HEK293T (cell line): ENCODE measurements around the gene LRRC7.

Source experiments
- CTCF ChIA-PET: fragments of 350-600 bp; formaldehyde crosslinking; extraction: SDS; loops from one replicate; lab custom pipeline; 2021; ENCODE audit warnings: antibody characterized with exemption, inconsistent platforms; lab: Yijun Ruan, JAX
- POLR2A ChIA-PET: fragments of 350-600 bp; formaldehyde crosslinking; extraction: SDS; loops from one replicate; lab custom pipeline; 2020; ENCODE audit warnings: antibody characterized with exemption, inconsistent platforms; lab: Yijun Ruan, JAX
- DNase-seq: peaks from one replicate; pipeline ENCODE4 v3.0.0; 2012; ENCODE audit warnings: mixed read lengths; ENCODE audit errors: extremely low spot score
- ARNT ChIP-seq: fragments of 450-650 bp; IDR thresholded peaks from 2 replicates; pipeline ENCODE4 v1.6.1; 2017; ENCODE audit warnings: mild to moderate bottlenecking
- BHLHE40 ChIP-seq: fragments of 450-650 bp; IDR thresholded peaks from 2 replicates; pipeline ENCODE4 v1.6.1; 2016; ENCODE audit warnings: mild to moderate bottlenecking, moderate library complexity, borderline replicate concordance
- CTBP1 ChIP-seq: fragments of 450-650 bp; IDR thresholded peaks from 2 replicates; pipeline ENCODE4 v1.6.1; 2016; ENCODE audit warnings: borderline replicate concordance
- ELF4 ChIP-seq: fragments of 450-650 bp; IDR thresholded peaks from 2 replicates; pipeline ENCODE4 v1.6.1; 2017; ENCODE audit warnings: antibody characterized with exemption
- FOXA1 ChIP-seq: fragments of 450-650 bp; IDR thresholded peaks from 2 replicates; pipeline ENCODE4 v1.6.1; 2016; ENCODE audit warnings: mild to moderate bottlenecking
- FOXK2 ChIP-seq: fragments of 450-650 bp; IDR thresholded peaks from 2 replicates; pipeline ENCODE4 v1.6.1; 2016; ENCODE audit warnings: mild to moderate bottlenecking
- FOXM1 ChIP-seq: fragments of 450-650 bp; IDR thresholded peaks from 2 replicates; pipeline ENCODE4 v1.6.1; 2017; ENCODE audit warnings: mild to moderate bottlenecking, borderline replicate concordance
- HDGF ChIP-seq: fragments of 450-650 bp; IDR thresholded peaks from 2 replicates; pipeline ENCODE4 v1.6.1; 2017; ENCODE audit warnings: antibody characterized with exemption, borderline replicate concordance
- L3MBTL2 ChIP-seq: fragments of 450-650 bp; conservative IDR thresholded peaks from 2 replicates; pipeline ENCODE4 v1.6.1; 2016; ENCODE audit warnings: mild to moderate bottlenecking
- LEF1 ChIP-seq: fragments of 450-650 bp; IDR thresholded peaks from 2 replicates; pipeline ENCODE4 v1.6.1; 2017; ENCODE audit warnings: mild to moderate bottlenecking, borderline replicate concordance
- NFRKB ChIP-seq: fragments of 450-650 bp; IDR thresholded peaks from 2 replicates; pipeline ENCODE4 v1.6.1; 2016; ENCODE audit warnings: mild to moderate bottlenecking, moderate library complexity
- PKNOX1 ChIP-seq: fragments of 450-650 bp; IDR thresholded peaks from 2 replicates; pipeline ENCODE4 v1.6.1; 2016
- SP1 ChIP-seq: fragments of 450-650 bp; IDR thresholded peaks from 2 replicates; pipeline ENCODE4 v1.6.1; 2017
- SUZ12 ChIP-seq: fragments of 450-650 bp; IDR thresholded peaks from 2 replicates; pipeline ENCODE4 v1.6.1; 2016; ENCODE audit warnings: mild to moderate bottlenecking
- TARDBP ChIP-seq: fragments of 450-650 bp; IDR thresholded peaks from 2 replicates; pipeline ENCODE4 v1.6.1; 2016
- ZNF384 ChIP-seq: fragments of 450-650 bp; IDR thresholded peaks from 2 replicates; pipeline ENCODE4 v1.6.1; 2016

The LRRC7 gene

GRCh38 chr1:69835955-69836354, 268.2 kb downstream of the LRRC7 start:
- POLR2A ChIA-PET = no interaction called here
- DNase-seq = no peak
- TF ChIP-seq CTBP1 = no peak
- TF ChIP-seq SUZ12 = no peak
- no peak for TF ChIP-seq FOXM1
- no peak for TF ChIP-seq HDGF
- no peak for TF ChIP-seq SP1
- no peak for TF ChIP-seq PKNOX1
- no peak for TF ChIP-seq ARNT
- TF ChIP-seq NFRKB = no peak
- TF ChIP-seq TARDBP = no peak
- TF ChIP-seq FOXA1 = no peak
- TF ChIP-seq ZNF384 = no peak
- TF ChIP-seq LEF1 = no peak
- no peak for TF ChIP-seq BHLHE40
- TF ChIP-seq FOXK2 = no peak
- CTCF ChIA-PET = no interaction called here

- DNase-seq = no peak
- POLR2A ChIA-PET = no interaction called here
- TF ChIP-seq HDGF (no peak), BHLHE40 (no peak), ZNF384 (no peak), CTBP1 (no peak), FOXM1 (no peak)
- CTCF ChIA-PET = no interaction called here
Observed at GRCh38 chr1:69836971-69837636, 269.4 kb downstream of the LRRC7 start.

GRCh38 chr1:69842326-69842725, 274.6 kb downstream of the LRRC7 start:
- TF ChIP-seq BHLHE40 (no peak), ELF4 (no peak), NFRKB (no peak), LEF1 (no peak), FOXM1 (no peak), SUZ12 (no peak), TARDBP (no peak), ARNT (no peak), SP1 (no peak), FOXA1 (no peak), PKNOX1 (no peak)
- ChIA-PET POLR2A (no interaction called here), CTCF (no interaction called here)
- DNase-seq = no peak

DNA sequence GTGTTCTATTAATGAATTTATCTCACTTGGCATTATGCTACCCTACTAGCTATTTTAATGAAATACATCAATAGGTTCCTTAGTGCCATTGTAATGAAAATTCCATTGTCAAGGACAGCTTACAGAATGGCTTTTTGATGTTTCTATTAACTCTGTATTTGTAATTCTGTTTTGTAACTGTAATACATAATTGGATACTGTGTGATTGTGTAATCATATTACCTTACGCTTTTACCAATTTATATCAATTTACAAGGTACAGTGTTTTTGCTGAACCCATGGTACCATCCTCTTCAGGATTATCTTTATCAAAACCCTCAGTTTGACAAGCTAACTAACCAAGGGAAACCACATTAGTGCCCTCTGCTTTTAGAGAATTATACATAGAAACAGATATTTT, 277.9 kb downstream of the LRRC7 start:
- ChIA-PET CTCF (no interaction called here), POLR2A (no interaction called here)
- no peak for TF ChIP-seq ELF4
- no peak for TF ChIP-seq LEF1
- no peak for TF ChIP-seq HDGF
- no peak for TF ChIP-seq ZNF384
- TF ChIP-seq CTBP1 = no peak
- DNase-seq = no peak

DNA sequence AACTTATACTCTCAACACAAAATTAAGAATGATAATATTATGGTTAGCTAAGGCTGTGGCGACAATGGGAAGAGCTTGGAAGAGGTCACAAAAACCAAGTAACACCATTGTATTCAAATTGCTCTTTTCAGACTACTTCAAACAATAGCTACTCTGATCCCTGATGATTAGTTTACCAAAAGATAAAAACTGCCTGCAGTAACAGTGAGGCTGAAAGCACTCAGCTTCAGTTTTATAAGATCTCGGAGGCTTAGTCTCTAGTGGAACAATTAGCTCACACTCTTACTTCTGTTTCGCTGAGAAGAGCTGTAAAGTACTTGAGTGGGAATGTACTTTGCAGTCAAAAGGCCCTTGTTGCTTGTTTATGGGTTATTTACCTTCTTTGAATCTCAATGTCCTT, 278.5 kb downstream of the LRRC7 start:
- CTCF ChIA-PET = no interaction called here
- POLR2A ChIA-PET = no interaction called here
- TF ChIP-seq ELF4 = no peak
- no peak for TF ChIP-seq L3MBTL2
- TF ChIP-seq SP1 = no peak
- no peak for TF ChIP-seq FOXM1
- TF ChIP-seq ZNF384 = no peak
- TF ChIP-seq ARNT = no peak
- TF ChIP-seq CTBP1 = no peak
- no peak for TF ChIP-seq SUZ12
- no peak for TF ChIP-seq HDGF
- no peak for TF ChIP-seq FOXA1
- no peak for TF ChIP-seq BHLHE40
- no peak for TF ChIP-seq TARDBP
- no peak for TF ChIP-seq LEF1
- no peak for DNase-seq

GRCh38 chr1:69847670-69848069, 279.9 kb downstream of the LRRC7 start:
- ChIA-PET POLR2A (no interaction called here), CTCF (no interaction called here)
- TF ChIP-seq CTBP1 (no peak), LEF1 (no peak), FOXM1 (no peak), SP1 (no peak), ARNT (no peak), HDGF (no peak)
- no peak for DNase-seq

GRCh38 chr1:69852151-69852550, 284.4 kb downstream of the LRRC7 start:
- no peak for DNase-seq
- TF ChIP-seq L3MBTL2 (no peak), HDGF (no peak), NFRKB (no peak), CTBP1 (no peak), PKNOX1 (no peak), ZNF384 (no peak), FOXK2 (no peak), BHLHE40 (no peak)
- CTCF ChIA-PET = no interaction called here
- POLR2A ChIA-PET = no interaction called here
